H9 (cell line): ENCODE data around the gene SLC25A22. TPM values are rescaled to one million over a fixed set of nuclear protein-coding genes. Genes with fewer than 3 reads are reported as not detected.
A peak's percentile ranks its signal among the peaks of the same experiment; 100 is the strongest.

Experiments
- DNase-seq: peaks from one replicate; pipeline ENCODE4 v3.0.0-alpha.2; 2017
- H2AFZ ChIP-seq: one replicate; pipeline ENCODE4 v1.6.1; 2013; ENCODE audit warnings: mild to moderate bottlenecking, low read length, control low read depth, moderate library complexity
- H2AK5ac ChIP-seq: 2 replicates; pipeline ENCODE4 v1.6.1; 2013; ENCODE audit warnings: low read length, control low read depth, mixed read lengths; ENCODE audit not compliant: insufficient read length
- H2BK120ac ChIP-seq: one replicate; pipeline ENCODE4 v1.6.1; 2013; ENCODE audit warnings: low read depth, mild to moderate bottlenecking, low read length, control low read depth, inconsistent platforms; ENCODE audit not compliant: poor library complexity, severe bottlenecking
- H2BK12ac ChIP-seq: 2 replicates; pipeline ENCODE4 v1.6.1; 2013; ENCODE audit warnings: low read length, control low read depth, mixed read lengths, low read depth; ENCODE audit not compliant: insufficient read length
- H2BK15ac ChIP-seq: 2 replicates; pipeline ENCODE4 v1.6.1; 2013; ENCODE audit warnings: low read depth, low read length, control low read depth
- H2BK20ac ChIP-seq: one replicate; pipeline ENCODE4 v1.6.1; 2013; ENCODE audit warnings: low read depth, mild to moderate bottlenecking, low read length, control low read depth, inconsistent platforms; ENCODE audit not compliant: poor library complexity, severe bottlenecking
- H2BK5ac ChIP-seq: 2 replicates; pipeline ENCODE4 v1.6.1; 2013; ENCODE audit warnings: low read length, control low read depth, mixed read lengths; ENCODE audit not compliant: insufficient read length
- H3K14ac ChIP-seq: 2 replicates; pipeline ENCODE4 v1.6.1; 2013; ENCODE audit warnings: low read length, control low read depth; ENCODE audit not compliant: insufficient read depth
- H3K18ac ChIP-seq: 2 replicates; pipeline ENCODE4 v1.6.1; 2013; ENCODE audit warnings: low read depth, mild to moderate bottlenecking, mixed read lengths, low read length, control low read depth; ENCODE audit not compliant: insufficient read length
- H3K23ac ChIP-seq: 2 replicates; pipeline ENCODE4 v1.6.1; 2013; ENCODE audit warnings: low read length, control low read depth, mixed read lengths, low read depth; ENCODE audit not compliant: insufficient read length
- H3K23me2 ChIP-seq: 2 replicates; pipeline ENCODE4 v1.6.1; 2013; ENCODE audit warnings: low read depth, mild to moderate bottlenecking, mixed read lengths, low read length, control low read depth; ENCODE audit not compliant: insufficient read length, poor library complexity, severe bottlenecking
- H3K27ac ChIP-seq: 2 replicates; pipeline ENCODE4 v1.5.1; 2013; ENCODE audit warnings: low read length, control low read depth, mixed read lengths, low read depth; ENCODE audit not compliant: insufficient read length
- H3K27me3 ChIP-seq: 2 replicates; pipeline ENCODE4 v1.6.1; 2013; ENCODE audit warnings: low read length, control low read depth, inconsistent platforms; ENCODE audit not compliant: insufficient read depth
- H3K4ac ChIP-seq: 2 replicates; pipeline ENCODE4 v1.6.1; 2013; ENCODE audit warnings: low read depth, mild to moderate bottlenecking, control low read depth, inconsistent platforms, low read length, moderate library complexity
- H3K4me1 ChIP-seq: 2 replicates; pipeline ENCODE4 v1.6.1; 2013; ENCODE audit warnings: low read length, control low read depth, inconsistent platforms; ENCODE audit not compliant: insufficient read depth
- H3K4me2 ChIP-seq: 2 replicates; pipeline ENCODE4 v1.6.1; 2013; ENCODE audit warnings: low read length, control low read depth, mixed read lengths; ENCODE audit not compliant: insufficient read length, insufficient read depth
- H3K56ac ChIP-seq: 2 replicates; pipeline ENCODE4 v1.6.1; 2013; ENCODE audit warnings: low read depth, mild to moderate bottlenecking, mixed read lengths, low read length, control low read depth; ENCODE audit not compliant: insufficient read length
- H3K79me1 ChIP-seq: 2 replicates; pipeline ENCODE4 v1.6.1; 2013; ENCODE audit warnings: low read depth, mild to moderate bottlenecking, moderate library complexity, low read length, control low read depth, inconsistent platforms; ENCODE audit not compliant: insufficient read depth, poor library complexity, severe bottlenecking
- H3K79me2 ChIP-seq: 2 replicates; pipeline ENCODE4 v1.6.1; 2013; ENCODE audit warnings: low read length, control low read depth, inconsistent platforms; ENCODE audit not compliant: insufficient read depth
- H3K9ac ChIP-seq: 2 replicates; pipeline ENCODE4 v1.6.1; 2013; ENCODE audit warnings: low read length, control low read depth, mixed read lengths; ENCODE audit not compliant: insufficient read length; ENCODE audit errors: extremely low read depth
- H3K9me3 ChIP-seq: one replicate; pipeline ENCODE4 v1.6.1; 2013; ENCODE audit warnings: low read depth, low read length, inconsistent platforms; ENCODE audit not compliant: control insufficient read depth
- H3T11ph ChIP-seq: one replicate; pipeline ENCODE4 v1.6.1; 2013; ENCODE audit warnings: mild to moderate bottlenecking, low read length, control low read depth, inconsistent platforms
- H4K20me1 ChIP-seq: one replicate; pipeline ENCODE4 v1.6.1; 2013; ENCODE audit not compliant: control insufficient read depth, insufficient read length, insufficient read depth
- H4K5ac ChIP-seq: 2 replicates; pipeline ENCODE4 v1.6.1; 2013; ENCODE audit warnings: low read depth, mild to moderate bottlenecking, mixed read lengths, low read length, control low read depth; ENCODE audit not compliant: insufficient read length
- H4K8ac ChIP-seq: replicated peaks from 2 replicates; pipeline ENCODE4 v1.6.1; 2013; ENCODE audit warnings: low read length, control low read depth, mixed read lengths, low read depth; ENCODE audit not compliant: insufficient read length
- H4K91ac ChIP-seq: 2 replicates; pipeline ENCODE4 v1.6.1; 2013; ENCODE audit warnings: low read depth, mild to moderate bottlenecking, moderate library complexity, mixed read lengths, low read length, control low read depth; ENCODE audit not compliant: insufficient read length
- H3K27ac Mint-ChIP-seq, 3 experiments: 2 replicates in 2 of 3; 3 replicates in 1 of 3; pipeline ENCODE4 v1.8.0; 2020 to 2021; ENCODE audit warnings: mixed read lengths in 3 of 3, mild to moderate bottlenecking in 1 of 3, moderate library complexity in 1 of 3
- H3K27me3 Mint-ChIP-seq: 2 replicates; pipeline ENCODE4 v1.8.0; 2021; ENCODE audit warnings: low read depth, mild to moderate bottlenecking, moderate library complexity, mixed read lengths
- H3K36me3 Mint-ChIP-seq, 3 experiments: 2 replicates in 2 of 3; 3 replicates in 1 of 3; pipeline ENCODE4 v1.8.0; 2020 to 2021; ENCODE audit warnings: low read depth in 3 of 3, mixed read lengths in 3 of 3; ENCODE audit not compliant: insufficient read depth in 1 of 3
- H3K4me1 Mint-ChIP-seq, 2 experiments: 2 replicates each; pipeline ENCODE4 v1.8.0; 2020; ENCODE audit warnings: mixed read lengths in 2 of 2
- H3K4me3 Mint-ChIP-seq, 2 experiments: 2 replicates in 1 of 2; 3 replicates in 1 of 2; pipeline ENCODE4 v1.8.0; 2020 to 2021; ENCODE audit warnings: mild to moderate bottlenecking in 2 of 2, mixed read lengths in 2 of 2, moderate library complexity in 1 of 2
- H3K9me3 Mint-ChIP-seq, 2 experiments: 2 replicates in 1 of 2; 3 replicates in 1 of 2; pipeline ENCODE4 v1.8.0; 2020; ENCODE audit warnings: mild to moderate bottlenecking in 2 of 2, mixed read lengths in 2 of 2, moderate library complexity in 1 of 2
- CTCF ChIP-seq: fragments of 200-600 bp; sonication (generic); conservative IDR thresholded peaks from 3 replicates; pipeline ENCODE4 v1.8.0; 2021; ENCODE audit warnings: antibody characterized with exemption, mild to moderate bottlenecking
- whole genome bisulfite sequencing: extraction: QIAGEN DNeasy Blood & Tissue Kit; methylation state at CpG from one replicate; pipeline ENCODE4 v1.1.7; 2013; ENCODE audit warnings: missing lambda C conversion rate, low lambda C conversion rate, mixed read lengths; ENCODE audit not compliant: insufficient read length; ENCODE audit errors: extremely low coverage; 5-methylcytosine and 5-hydroxymethylcytosine counted together
- total RNA-seq: library from RNA; stranded (reverse); gene quantifications from 2 replicates; pipeline ENCODE4 v1.2.1, GENCODE V29; 2021

Gene SLC25A22
- total RNA-seq, 1 experiment from 2014 or later: 51.9 TPM

GRCh38 chr11:795634-796564 is 2.2 kb downstream of the SLC25A22 start:
- Histone ChIP-seq H3K23ac (no peak overlapping the region), H3T11ph (no peak overlapping the region), H3K56ac (no peak overlapping the region), H3K4me2 (no peak overlapping the region), H2AFZ (no peak overlapping the region), H3K79me2 (no peaks in the 10 kb centered on the region), H3K27ac (no peak overlapping the region), H2BK20ac (no peak overlapping the region), H2BK120ac (no peak overlapping the region), H2BK5ac (no peak overlapping the region), H4K5ac (no peak overlapping the region), H3K4me1 (no peaks in the 10 kb centered on the region; the same call in 1 of the 2 replicates), H3K9me3 (no peaks in the 10 kb centered on the region), H2BK15ac (no peak overlapping the region), H3K27me3 (no peaks in the 10 kb centered on the region), H4K8ac (no peak overlapping the region), H2BK12ac (no peak overlapping the region), H3K4ac (no peak overlapping the region), H3K18ac (no peak overlapping the region), H3K14ac (no peak overlapping the region; the same call in 1 of the 2 replicates), H3K9ac (peak overlapping the region; percentile 10), H4K91ac (no peak overlapping the region), H2AK5ac (no peak overlapping the region), H4K20me1 (peaks cover 2% of the 10 kb centered on the region), H3K79me1 (no peaks in the 10 kb centered on the region), H3K23me2 (peaks cover 9% of the 10 kb centered on the region)
- H3K4me1 Mint-ChIP-seq: peaks cover 11 to 22% of the 10 kb centered on the region in 2 experiments
- no peaks in the 10 kb centered on the region for H3K27me3 Mint-ChIP-seq
- H3K9me3 Mint-ChIP-seq: no peaks in the 10 kb centered on the region
- WGBS: no CpG with 5 or more reads among the region's 26 CpGs
- H3K4me3 Mint-ChIP-seq: peak overlapping the region in 1 of 2 experiments; percentile 87; a peak in 3 of 5 replicates
- no peak for TF ChIP-seq CTCF
- DNase-seq: no peak
- peaks cover 0 to 17% (median 7%) of the 10 kb centered on the region in 3 experiments; a peak in 4 of 7 replicates for H3K36me3 Mint-ChIP-seq
- H3K27ac Mint-ChIP-seq: no peak overlapping the region
